ENCODE results near the gene SORCS2. TPM values are rescaled to one million over a fixed set of nuclear protein-coding genes. Genes with fewer than 3 reads are reported as not detected.

SORCS2 gene
- total and polyA plus RNA-seq, 2 of the 8 experiments (the other 6 are each of a cell fraction or from before 2014, with no cell fraction given): 0.36 to 1.8 TPM

DNA sequence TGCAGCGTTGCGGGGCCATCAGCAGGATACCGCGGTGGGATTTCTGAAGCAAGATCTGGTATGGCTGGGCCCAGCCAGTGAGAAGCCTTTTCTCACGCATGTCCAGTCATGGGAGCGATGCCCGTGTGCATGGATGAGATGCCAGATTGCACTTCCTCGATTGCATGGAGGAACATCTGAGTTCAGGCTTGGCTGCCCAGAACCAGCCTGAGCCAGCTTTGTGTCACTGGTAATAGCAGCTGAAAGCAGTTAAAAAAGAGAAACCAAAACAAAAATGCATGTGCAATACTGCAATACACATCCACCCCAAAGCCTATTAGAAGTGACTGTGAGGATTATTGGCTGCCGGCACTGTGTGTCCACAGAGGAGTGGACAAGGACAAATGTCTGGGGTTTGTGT lies 183.1 kb downstream of the SORCS2 start:
- POLR2A ChIA-PET (ENCODE audit: partially characterized antibody): no interaction called here
- no peak overlapping the region for H2BK120ac ChIP-seq (replicated peaks; ENCODE audit: low read depth, low read length)
- no peak overlapping the region for H2BK5ac ChIP-seq (ENCODE audit: low read depth, low read length)
- no peak overlapping the region for H3K4me3 ChIP-seq (ENCODE audit: extremely low read depth in 1 of 4, insufficient read depth in 2 of 4, low read depth in 3 of 4, low read length in 4 of 4)
- no peak overlapping the region for H2BK20ac ChIP-seq (ENCODE audit: low read length)
- H4K8ac ChIP-seq (ENCODE audit: extremely low read depth, insufficient read depth, low read length): no peak overlapping the region; the same call in 1 of the 2 replicates
- WGBS, 2 experiments (ENCODE audit: extremely low coverage in 1 of 2, insufficient coverage in 1 of 2, insufficient read length in 1 of 2, insufficient replicate concordance in 2 of 2, low coverage in 1 of 2, low lambda C conversion rate in 2 of 2, missing lambda C conversion rate in 1 of 2): 89% methylated on average over 9 of the region's 9 CpGs; no CpG with 5 or more reads in 1 of the 2 experiments
- H3K4me2 ChIP-seq (ENCODE audit: insufficient read depth in 1 of 2, low read depth in 2 of 2, low read length in 2 of 2): no peak overlapping the region
- H3K14ac ChIP-seq (ENCODE audit: insufficient read length): no peak overlapping the region
- H3K9ac ChIP-seq (replicated peaks in 1 of 4; ENCODE audit: extremely low read depth in 1 of 4, low read depth in 3 of 4, low read length in 3 of 4): no peak overlapping the region
- DNase-seq (ENCODE audit: low read depth in 1 of 2, low spot score in 2 of 2) (no peak), FAIRE-seq (no peak)
- no peak overlapping the region for H2AFZ ChIP-seq (ENCODE audit: low read length)
- no peaks in the 10 kb centered on the region; a peak in 2 of 8 replicates for H3K36me3 ChIP-seq (ENCODE audit: control insufficient read depth in 2 of 4, insufficient read depth in 4 of 4, low read length in 3 of 4)
- no peaks in the 10 kb centered on the region for H3K27me3 ChIP-seq (replicated peaks in 1 of 4; ENCODE audit: control insufficient read depth in 3 of 4, extremely low read depth in 1 of 4, insufficient read depth in 3 of 4, low read length in 3 of 4)
- no peak overlapping the region for H3K27ac ChIP-seq (ENCODE audit: low read depth, low read length)
- no peak overlapping the region for H3K23ac ChIP-seq (ENCODE audit: insufficient read length)
- H4K20me1 ChIP-seq (replicated peaks in 1 of 2; ENCODE audit: control insufficient read depth in 1 of 2, insufficient read depth in 2 of 2, low read length in 2 of 2): no peaks in the 10 kb centered on the region
- no peaks in the 10 kb centered on the region for H3K9me3 ChIP-seq (ENCODE audit: insufficient read depth in 2 of 2, low read depth in 1 of 2, low read length in 1 of 2)
- no peak overlapping the region for H4K5ac ChIP-seq (ENCODE audit: insufficient read length, low read depth, low read length)
- no peak overlapping the region for H2BK15ac ChIP-seq (ENCODE audit: low read length)
- CTCF ChIA-PET (ENCODE audit: partially characterized antibody): interaction anchor here (0.7 kb wide), 1 partner anchor 34 kb away, joined by 3 read pairs; no protein-coding TSS in a partner anchor
- H2AK5ac ChIP-seq (ENCODE audit: low read depth, low read length): no peak overlapping the region
- no peaks in the 10 kb centered on the region for H3K79me1 ChIP-seq (ENCODE audit: low read depth, low read length)
- H3K18ac ChIP-seq (ENCODE audit: extremely low read depth, low read length): no peak overlapping the region
- no peaks in the 10 kb centered on the region for H3K4me1 ChIP-seq (replicated peaks in 1 of 4; ENCODE audit: control insufficient read depth in 3 of 4, insufficient read depth in 4 of 4, low read length in 3 of 4)
- no peak overlapping the region for H4K91ac ChIP-seq (replicated peaks; ENCODE audit: insufficient read length, low read length)
- no peaks in the 10 kb centered on the region for H3K23me2 ChIP-seq (ENCODE audit: low read depth, low read length)
- H2BK12ac ChIP-seq (ENCODE audit: low read depth, low read length): no peak overlapping the region
- no peaks in the 10 kb centered on the region for H3K79me2 ChIP-seq (ENCODE audit: control insufficient read depth in 1 of 2, insufficient read depth in 2 of 2, low read length in 2 of 2)
- H3K4ac ChIP-seq (replicated peaks; ENCODE audit: insufficient read length, low read depth, low read length): no peak overlapping the region
- H3K56ac ChIP-seq (replicated peaks; ENCODE audit: insufficient read length, low read depth, low read length): no peak overlapping the region
- TF ChIP-seq SP4 (IDR thresholded peaks at IDR 0.05; ENCODE audit: low read length) (no peak), CHD1 (IDR thresholded peaks at IDR 0.05; ENCODE audit: low read depth, low read length) (no peak), TEAD4 (IDR thresholded peaks at IDR 0.05; ENCODE audit: low read depth, low read length) (no peak)
